Epithelial cell of esophagus (primary cell): ENCODE measurements around the gene CPNE5.

Source experiments
- DNase-seq: peaks from one replicate; pipeline ENCODE4 v3.0.0; 2010; ENCODE audit warnings: low read depth
- H3K4me3 ChIP-seq: 2 replicates; pipeline ENCODE4 v1.5.1; 2011; ENCODE audit warnings: mild to moderate bottlenecking, low read length, control low read depth
- CTCF ChIP-seq: IDR thresholded peaks from 2 replicates; pipeline ENCODE4 v1.5.1; 2011; ENCODE audit warnings: low read depth, mild to moderate bottlenecking, low read length, control low read depth, inconsistent platforms; ENCODE audit not compliant: insufficient read depth; ENCODE audit errors: missing control alignments

Gene CPNE5

GRCh38 chr6:36691011-36691410 is 148.2 kb downstream of the CPNE5 start:
- DNase-seq = no peak
- TF ChIP-seq CTCF = no peak
- H3K4me3 ChIP-seq = no peak overlapping the region
